Omental fat pad (tissue), 4 donors: Measurements from ENCODE around the gene AIFM3. TPM values are rescaled to one million over a fixed set of nuclear protein-coding genes. Genes with fewer than 3 reads are reported as not detected.
"Not testable (repeated sequence)": the region's sequence is repeated elsewhere in the genome, so short reads cannot be mapped to it uniquely, and the experiment has no call there.

Experiments
- ATAC-seq: fragments of 150-250 bp; one replicate; pipeline ENCODE4 v1.9.1; 2016; ENCODE audit warnings: mild to moderate bottlenecking, moderate library complexity; ENCODE audit not compliant: low FRiP score
- DNase-seq: peaks from one replicate; pipeline ENCODE4 v3.0.0-alpha.2; 2019; ENCODE audit warnings: low spot score
- CTCF ChIP-seq, 3 donors: fragments of 450-650 bp; IDR thresholded peaks; one replicate each; pipeline ENCODE4 v1.5.1; 2016 to 2017; ENCODE audit warnings: antibody characterized with exemption in 3 of 3, mild to moderate bottlenecking in 3 of 3, moderate library complexity in 2 of 3
- total RNA-seq, 4 donors: library from RNA; depleted of rRNA; stranded (reverse); fragments of >200 nt; gene quantifications; one replicate each; pipeline ENCODE4 v1.1.0, GENCODE V29; 2016

Gene AIFM3
- total RNA-seq, 4 donors from 2014 or later = 1.0 to 2.6 (median 2.0) TPM

GRCh38 chr22:20927940-20928572 is 39.0 kb upstream of the AIFM3 start:
- DNase-seq (no peak), ATAC-seq (no peak)
- no peak for TF ChIP-seq CTCF (IDR thresholded peaks at IDR 0.05)

- no peak for TF ChIP-seq CTCF (IDR thresholded peaks at IDR 0.05)
- no peak for DNase-seq
Measured at GRCh38 chr22:20928573-20928967, 38.5 kb upstream of the AIFM3 start.

GRCh38 chr22:20930004-20930403 is 37.1 kb upstream of the AIFM3 start:
- DNase-seq = no peak
- TF ChIP-seq CTCF (IDR thresholded peaks at IDR 0.05) = no peak
- no peak for ATAC-seq

More at GRCh38 chr22:20928573-20928967, 38.5 kb upstream of the AIFM3 start:
- ATAC-seq = no peak

GRCh38 chr22:20930435-20930834 is 36.6 kb upstream of the AIFM3 start:
- ATAC-seq, DNase-seq: not testable (repeated sequence)

- ATAC-seq (no peak), DNase-seq (no peak)
- no peak for TF ChIP-seq CTCF (IDR thresholded peaks at IDR 0.05)
Measured at GRCh38 chr22:20931126-20931654, 35.9 kb upstream of the AIFM3 start.

GRCh38 chr22:20933910-20934309 is 33.1 kb upstream of the AIFM3 start:
- TF ChIP-seq CTCF (IDR thresholded peaks at IDR 0.05) = no peak
- ATAC-seq = no peak
- DNase-seq = no peak

- not testable (repeated sequence) for ATAC-seq, DNase-seq
Measured at GRCh38 chr22:20935049-20935448, 32.0 kb upstream of the AIFM3 start.

GRCh38 chr22:20935780-20936539 is 31.1 kb upstream of the AIFM3 start:
- DNase-seq, ATAC-seq: not testable (repeated sequence)
